ENCODE measurements around the gene PA2G4.

DNA sequence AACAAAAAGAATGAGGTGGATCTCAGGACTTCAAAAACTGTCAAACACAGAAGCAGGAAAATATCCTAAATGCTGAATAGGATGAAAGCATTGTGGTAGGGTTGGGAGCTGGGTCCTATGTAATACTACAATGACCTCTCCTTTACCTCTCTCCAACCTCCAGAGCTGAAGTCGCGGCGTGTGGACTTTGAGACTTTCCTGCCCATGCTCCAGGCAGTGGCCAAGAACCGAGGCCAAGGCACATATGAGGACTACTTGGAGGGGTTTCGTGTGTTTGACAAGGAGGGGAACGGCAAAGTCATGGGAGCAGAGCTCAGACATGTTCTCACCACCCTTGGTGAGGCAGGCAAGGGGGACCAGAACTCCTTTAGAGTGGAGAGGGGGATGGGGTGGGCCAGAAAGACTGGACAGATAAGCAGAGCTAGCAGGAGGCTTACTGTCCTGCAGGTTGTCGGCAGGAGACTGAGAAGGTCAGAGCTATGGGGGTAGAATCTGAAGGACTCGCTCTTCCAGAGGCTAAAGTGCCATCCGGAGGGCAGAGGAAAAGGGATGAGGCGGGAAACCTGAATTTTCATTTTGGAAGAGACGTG is 51.0 kb downstream of the PA2G4 start:
- TF ChIP-seq, protein P1, sequence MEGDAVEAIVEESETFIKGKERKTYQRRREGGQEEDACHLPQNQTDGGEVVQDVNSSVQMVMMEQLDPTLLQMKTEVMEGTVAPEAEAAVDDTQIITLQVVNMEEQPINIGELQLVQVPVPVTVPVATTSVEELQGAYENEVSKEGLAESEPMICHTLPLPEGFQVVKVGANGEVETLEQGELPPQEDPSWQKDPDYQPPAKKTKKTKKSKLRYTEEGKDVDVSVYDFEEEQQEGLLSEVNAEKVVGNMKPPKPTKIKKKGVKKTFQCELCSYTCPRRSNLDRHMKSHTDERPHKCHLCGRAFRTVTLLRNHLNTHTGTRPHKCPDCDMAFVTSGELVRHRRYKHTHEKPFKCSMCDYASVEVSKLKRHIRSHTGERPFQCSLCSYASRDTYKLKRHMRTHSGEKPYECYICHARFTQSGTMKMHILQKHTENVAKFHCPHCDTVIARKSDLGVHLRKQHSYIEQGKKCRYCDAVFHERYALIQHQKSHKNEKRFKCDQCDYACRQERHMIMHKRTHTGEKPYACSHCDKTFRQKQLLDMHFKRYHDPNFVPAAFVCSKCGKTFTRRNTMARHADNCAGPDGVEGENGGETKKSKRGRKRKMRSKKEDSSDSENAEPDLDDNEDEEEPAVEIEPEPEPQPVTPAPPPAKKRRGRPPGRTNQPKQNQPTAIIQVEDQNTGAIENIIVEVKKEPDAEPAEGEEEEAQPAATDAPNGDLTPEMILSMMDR (conservative IDR thresholded peaks at IDR 0.05; ENCODE audit: low read depth, low read length) = no peak
- TF ChIP-seq EZH2 (IDR thresholded peaks at IDR 0.05; ENCODE audit: low read length, unreplicated experiment) (no peak), EZH2phosphoT487 (IDR thresholded peaks at IDR 0.05; ENCODE audit: borderline replicate concordance, low read length) (no peak)

All from PC-3 (cell line).